Upper lobe of right lung (tissue), 1 donor: ENCODE data around the gene NACC2. TPM values are rescaled to one million over a fixed set of nuclear protein-coding genes. Genes with fewer than 3 reads are reported as not detected.

Experiments used
- ATAC-seq: fragments of 200-7000 bp; cut with Tn5 transposase; one replicate; pipeline ENCODE4 v1.9.1; 2020; ENCODE audit warnings: mild to moderate bottlenecking, moderate library complexity
- DNase-seq: peaks from one replicate; pipeline ENCODE4 v3.0.0-alpha.2; 2020
- H3K27ac ChIP-seq: fragments of 200-600 bp; one replicate; pipeline ENCODE4 v1.8.0; 2022
- H3K27me3 ChIP-seq: fragments of 200-600 bp; one replicate; pipeline ENCODE4 v1.8.0; 2022; ENCODE audit warnings: mild to moderate bottlenecking
- H3K36me3 ChIP-seq: fragments of 200-600 bp; one replicate; pipeline ENCODE4 v1.8.0; 2022
- H3K4me1 ChIP-seq: fragments of 200-600 bp; one replicate; pipeline ENCODE4 v1.8.0; 2022
- H3K4me3 ChIP-seq: fragments of 200-600 bp; one replicate; pipeline ENCODE4 v1.8.0; 2022; ENCODE audit warnings: mild to moderate bottlenecking
- H3K9me3 ChIP-seq: fragments of 200-600 bp; one replicate; pipeline ENCODE4 v1.8.0; 2022
- CTCF ChIP-seq: fragments of 200-600 bp; IDR thresholded peaks from one replicate; pipeline ENCODE4 v1.8.0; 2022; ENCODE audit warnings: antibody characterized with exemption
- intact Hi-C: fragments of 100-400 bp; cut with DNase I; formaldehyde crosslinking; loops from one replicate; pipeline ENCODE4 v1.11.0; 2022
- total RNA-seq: library from RNA; stranded (reverse); fragmentation: NEBNext Ultra II Directional; extraction: Animal tissue kit (Norgen Biotek cat#: 25700); gene quantifications from one replicate; pipeline ENCODE4 v1.2.1, GENCODE V29; 2021
- donor health status: DM: no; HTN: yes; CAD: no; lungs with severe emphysema.

The NACC2 gene
- total RNA-seq, 1 donor from 2014 or later: 33.5 TPM

- TF ChIP-seq CTCF: no peak
- intact Hi-C loops: no loop called here
- Histone ChIP-seq H3K27me3 (no peaks in the 10 kb centered on the region), H3K9me3 (no peaks in the 10 kb centered on the region), H3K4me1 (peaks cover 26% of the 10 kb centered on the region), H3K36me3 (peaks cover 22% of the 10 kb centered on the region), H3K27ac (peak within 1 kb of the TSS; percentile 94), H3K4me3 (peak within 1 kb of the TSS; percentile 88)
- DNase-seq: peak; percentile 99
- peak; percentile 94 for ATAC-seq
Observed at GRCh38 chr9:136118320-136119060, 23.4 kb upstream of the NACC2 start, which contains the start of gene TMEM250. TMEM250 (minus strand) TSS chr9:136118875; CDS start chr9:136116900, 1,975 bp downstream.

GRCh38 chr9:136117916-136118319 lies 22.8 kb upstream of the NACC2 start:
- TF ChIP-seq CTCF: no peak
- intact Hi-C loops: no loop called here
- peak; percentile 4 for ATAC-seq

GRCh38 chr9:136117291-136117915 lies 22.3 kb upstream of the NACC2 start:
- Histone ChIP-seq H3K9me3 (no peaks in the 10 kb centered on the region), H3K27ac (peak overlapping the region; percentile 94), H3K4me1 (peaks cover 18% of the 10 kb centered on the region), H3K36me3 (peaks cover 22% of the 10 kb centered on the region), H3K27me3 (no peaks in the 10 kb centered on the region), H3K4me3 (peak overlapping the region; percentile 88)
- no peak for TF ChIP-seq CTCF
- DNase-seq: no peak
- ATAC-seq: peak; percentile 9
- intact Hi-C loops: no loop called here

More at GRCh38 chr9:136117916-136118319, 22.8 kb upstream of the NACC2 start:
- Histone ChIP-seq H3K27me3 (no peaks in the 10 kb centered on the region), H3K4me1 (peaks cover 23% of the 10 kb centered on the region), H3K27ac (peak overlapping the region; percentile 94), H3K36me3 (peaks cover 22% of the 10 kb centered on the region), H3K4me3 (peak overlapping the region; percentile 88), H3K9me3 (no peaks in the 10 kb centered on the region)
- no peak for DNase-seq

- intact Hi-C loops: no loop called here
- no peak for ATAC-seq
Observed at GRCh38 chr9:136116360-136117098, 21.4 kb upstream of the NACC2 start.

More at GRCh38 chr9:136116360-136117098, 21.4 kb upstream of the NACC2 start:
- Histone ChIP-seq H3K27me3 (no peaks in the 10 kb centered on the region), H3K27ac (no peak overlapping the region), H3K36me3 (peaks cover 22% of the 10 kb centered on the region), H3K4me1 (peaks cover 18% of the 10 kb centered on the region), H3K9me3 (no peaks in the 10 kb centered on the region), H3K4me3 (no peak overlapping the region)
- no peak for DNase-seq
- no peak for TF ChIP-seq CTCF
